G401.6 (cell line): ENCODE results near the gene ARHGEF28.

Source experiments
- FAIRE-seq: peaks from 2 replicates; lab custom pipeline; 2012; peaks lifted over from hg19 to GRCh38; lab: Jason Lieb, UNC

The ARHGEF28 gene

GRCh38 chr5:73786043-73786831 lies 160.2 kb downstream of the ARHGEF28 start:
- FAIRE-seq, result no peak

DNA sequence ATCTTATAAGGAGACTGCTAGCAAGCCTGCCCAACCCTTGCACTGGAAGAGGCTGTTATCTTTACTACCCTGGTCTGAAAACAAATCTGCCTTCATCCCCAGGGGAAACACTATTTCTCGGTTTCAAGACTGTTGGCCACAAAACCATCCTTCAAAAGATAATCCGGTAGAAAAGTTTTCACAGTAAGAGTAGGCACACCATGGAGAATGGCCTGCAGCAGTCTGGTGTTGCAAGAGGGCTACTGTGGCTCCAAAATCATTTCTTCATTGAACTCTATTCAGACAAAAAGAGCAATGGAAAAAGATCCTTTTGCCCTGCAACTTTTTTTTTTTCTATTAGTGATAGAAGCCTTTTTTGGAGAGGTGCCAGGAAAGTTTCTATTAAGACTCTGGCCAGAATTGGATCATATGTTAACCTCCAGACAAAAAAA lies 163.9 kb downstream of the ARHGEF28 start:
- no peak for FAIRE-seq

GRCh38 chr5:73791389-73791788 lies 165.4 kb downstream of the ARHGEF28 start:
- FAIRE-seq, result no peak

GRCh38 chr5:73792687-73793320 lies 166.8 kb downstream of the ARHGEF28 start:
- peak; percentile 51 for FAIRE-seq

DNA sequence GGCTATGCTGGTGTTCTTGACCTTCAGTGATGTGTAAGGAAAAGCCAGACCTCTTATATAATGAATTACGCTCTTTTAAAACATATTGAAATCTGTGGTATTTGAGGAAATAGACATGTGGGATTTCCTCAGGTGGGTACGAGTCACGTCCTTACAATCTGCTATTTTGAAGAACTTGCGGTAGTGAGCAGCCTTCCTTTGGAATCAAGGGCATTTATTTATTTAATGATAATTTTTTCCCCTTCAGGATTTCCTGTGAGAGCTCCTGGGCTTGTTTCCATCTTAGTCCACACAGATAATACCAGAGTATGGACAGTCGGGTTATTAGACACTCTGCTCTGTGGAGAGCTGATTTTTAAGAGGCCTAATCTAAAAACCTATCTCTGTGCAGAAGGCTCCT lies 167.9 kb downstream of the ARHGEF28 start:
- no peak for FAIRE-seq

DNA sequence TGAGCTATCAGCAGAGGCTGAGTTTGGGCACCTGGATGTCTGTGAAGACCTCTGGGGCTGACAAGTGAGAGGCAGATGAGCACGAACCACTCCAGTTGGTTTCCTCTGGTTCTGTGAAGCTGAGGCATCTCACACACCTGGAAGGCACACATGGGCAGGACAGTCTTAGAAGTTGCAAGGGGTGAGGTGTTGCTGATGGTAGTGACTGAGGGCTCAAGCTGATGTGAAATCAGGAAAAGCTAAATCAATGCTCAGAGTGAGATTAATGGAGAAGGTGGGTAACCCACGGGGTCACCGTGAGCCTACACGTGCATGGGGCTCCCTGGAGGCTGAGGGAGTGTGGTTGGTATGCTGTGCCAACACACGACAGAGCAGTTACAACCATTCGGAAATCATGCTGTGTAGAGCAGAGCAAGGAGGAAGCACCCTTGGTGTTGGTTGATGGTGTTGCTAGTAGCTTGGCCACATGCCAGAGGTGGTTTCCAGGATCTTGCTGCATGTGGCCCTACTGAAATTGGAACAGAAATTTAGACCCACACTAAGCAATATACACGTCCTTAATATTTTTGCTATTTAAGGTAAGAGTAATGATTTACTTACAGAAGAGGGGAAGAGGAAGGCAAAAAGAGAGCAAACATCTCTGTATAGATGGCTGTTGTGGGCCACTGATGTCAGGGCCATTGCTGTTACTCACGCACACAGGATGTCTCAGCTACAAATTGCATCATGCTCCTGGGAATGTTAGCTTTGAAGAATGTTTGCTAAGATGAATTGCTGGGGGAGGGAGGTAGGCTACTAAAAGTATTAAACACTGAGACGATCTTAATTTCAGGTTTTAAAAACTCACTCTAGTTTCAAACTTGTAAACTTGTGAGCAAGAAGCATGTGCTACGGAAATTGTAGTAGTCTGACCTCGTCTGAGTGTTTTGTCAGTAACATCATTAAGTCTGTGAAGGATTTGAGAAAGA lies 170.5 kb downstream of the ARHGEF28 start:
- no peak for FAIRE-seq

GRCh38 chr5:73797132-73797510 lies 171.1 kb downstream of the ARHGEF28 start:
- FAIRE-seq, result no peak

GRCh38 chr5:73799401-73799972 lies 173.5 kb downstream of the ARHGEF28 start:
- FAIRE-seq, result no peak

DNA sequence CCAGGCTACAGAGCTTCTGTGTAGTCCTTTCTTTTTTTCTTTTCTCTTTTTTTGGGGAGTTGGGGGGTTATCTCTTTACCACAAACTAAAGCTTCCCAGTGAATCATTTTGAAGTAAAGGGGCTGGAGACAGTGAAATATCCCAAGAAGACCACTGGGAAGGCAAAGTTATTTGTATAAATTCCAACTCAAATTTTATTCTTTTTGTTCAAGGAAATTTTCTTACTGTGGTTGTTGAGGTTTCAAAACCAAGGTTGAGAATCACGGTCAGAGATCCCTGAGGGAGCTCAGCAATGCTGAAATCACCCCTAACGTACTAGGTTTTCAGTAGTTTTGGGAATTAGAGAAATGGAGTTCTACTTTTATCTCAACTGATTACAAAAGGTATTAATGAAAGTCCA lies 175.7 kb downstream of the ARHGEF28 start:
- FAIRE-seq, result no peak

DNA sequence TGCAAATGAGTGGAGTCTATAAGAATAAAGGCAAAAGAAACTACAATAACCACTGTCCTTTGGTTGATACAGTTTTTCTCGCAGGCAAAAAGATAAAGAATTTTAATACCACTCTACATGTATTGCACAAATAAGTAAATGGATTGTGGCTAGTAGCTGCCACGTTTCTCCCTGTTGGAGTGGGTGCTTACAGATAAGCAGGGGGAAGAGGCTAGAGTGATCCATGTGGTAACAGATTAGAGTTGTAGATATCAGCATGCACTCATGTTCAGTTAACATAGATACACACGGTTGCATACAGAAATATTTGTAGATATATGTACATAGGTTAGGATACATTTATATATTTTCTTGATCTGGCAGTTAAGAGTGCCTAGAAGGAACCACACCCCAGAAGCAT lies 179.5 kb downstream of the ARHGEF28 start:
- no peak for FAIRE-seq

GRCh38 chr5:73808911-73809310 lies 182.9 kb downstream of the ARHGEF28 start:
- no peak for FAIRE-seq

DNA sequence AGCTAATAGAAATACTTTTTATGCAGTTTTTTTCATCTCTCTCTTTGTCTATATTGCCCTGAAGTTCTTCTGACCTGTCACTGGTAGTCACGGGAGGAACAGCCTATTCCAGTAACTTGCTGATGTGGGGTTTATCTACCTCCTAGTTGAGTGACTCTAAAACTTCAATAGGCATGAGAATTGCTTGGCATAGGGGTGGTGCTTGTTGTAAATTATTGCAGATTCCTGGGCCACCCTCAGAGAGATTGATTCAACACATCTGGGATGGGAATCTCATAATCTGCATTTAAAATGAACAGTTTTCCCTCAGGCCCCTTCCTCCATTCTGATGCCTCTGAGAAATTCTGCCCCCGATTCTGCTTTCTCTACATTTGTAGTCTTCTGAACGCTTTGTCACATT lies 184.4 kb downstream of the ARHGEF28 start:
- no peak for FAIRE-seq

DNA sequence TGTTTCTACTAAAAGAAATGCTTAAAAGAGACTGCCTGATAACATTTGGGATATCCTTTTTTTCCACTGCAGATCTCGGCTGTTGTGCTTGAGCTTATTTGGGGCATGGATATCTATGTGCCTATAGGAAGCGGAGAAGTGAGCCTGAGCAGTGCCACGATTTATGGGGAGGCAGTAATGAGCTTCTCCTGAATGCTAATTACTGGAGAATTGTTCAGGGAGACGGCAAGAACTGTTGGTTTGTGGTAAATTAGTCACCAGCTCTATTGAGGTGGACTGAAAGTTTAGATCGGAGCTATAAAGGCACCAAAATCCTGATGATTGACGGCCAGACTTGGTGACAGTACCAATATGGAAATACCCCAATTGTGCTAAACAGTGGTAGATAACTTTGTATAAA lies 186.5 kb downstream of the ARHGEF28 start:
- no peak for FAIRE-seq

DNA sequence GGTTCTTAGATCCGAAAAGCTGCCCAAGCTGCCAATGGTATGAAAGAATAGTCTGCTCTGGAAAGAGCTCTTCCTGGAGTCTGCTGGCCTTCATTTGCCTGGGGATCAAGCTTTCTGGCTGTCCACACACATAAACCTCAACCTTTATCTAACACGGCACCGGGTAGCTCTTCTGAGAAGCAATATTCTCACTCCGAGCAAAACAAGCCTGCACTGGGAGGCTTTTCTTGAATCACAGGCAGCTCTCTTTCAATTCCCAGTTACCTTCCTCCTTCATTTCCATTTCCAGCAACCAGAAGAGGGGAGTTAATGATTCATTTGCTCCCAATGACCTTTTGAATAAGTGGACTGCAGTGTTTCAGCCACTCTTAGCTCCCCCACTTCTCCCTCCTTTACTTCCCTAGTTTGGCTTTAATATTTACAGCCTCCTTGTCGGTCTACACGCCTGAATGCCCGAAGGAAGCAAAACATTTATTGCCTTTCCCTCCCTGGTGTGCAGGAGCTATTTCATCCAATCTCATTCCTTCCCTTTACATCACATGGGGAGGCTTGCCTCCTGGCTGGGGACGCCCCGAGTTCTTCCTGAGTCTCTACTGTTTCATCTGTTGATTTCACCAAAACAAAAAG lies 187.1 kb downstream of the ARHGEF28 start:
- no peak for FAIRE-seq

DNA sequence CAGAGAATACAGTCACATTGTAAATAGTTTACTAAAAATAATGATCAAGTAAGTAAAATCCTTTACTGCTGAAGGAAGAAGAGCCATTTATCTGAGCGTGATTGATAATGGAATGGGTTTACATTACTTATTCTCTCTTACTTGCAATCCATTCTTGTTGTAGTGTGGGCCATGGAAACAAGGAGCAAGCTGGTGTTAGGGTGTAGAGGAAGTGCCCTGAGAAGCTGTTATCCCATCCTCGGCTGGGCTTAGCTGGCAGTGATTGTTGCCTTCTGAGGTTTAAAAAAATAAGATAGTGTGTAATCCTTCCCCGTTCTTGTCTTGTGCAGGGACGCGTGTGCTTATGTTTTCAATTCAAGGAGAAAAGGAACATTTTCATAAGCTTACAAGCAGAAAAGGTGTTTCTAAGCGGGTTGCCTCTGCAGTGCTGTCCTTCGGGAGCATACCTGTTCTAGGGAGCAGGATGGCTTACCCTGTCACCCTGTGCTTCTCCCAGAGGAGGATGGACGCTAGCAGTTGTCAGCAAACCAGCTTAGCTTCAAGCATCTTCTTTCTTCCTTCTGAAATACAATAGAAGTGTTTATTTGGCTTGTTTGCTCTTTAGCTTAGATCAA lies 188.3 kb downstream of the ARHGEF28 start:
- no peak for FAIRE-seq

DNA sequence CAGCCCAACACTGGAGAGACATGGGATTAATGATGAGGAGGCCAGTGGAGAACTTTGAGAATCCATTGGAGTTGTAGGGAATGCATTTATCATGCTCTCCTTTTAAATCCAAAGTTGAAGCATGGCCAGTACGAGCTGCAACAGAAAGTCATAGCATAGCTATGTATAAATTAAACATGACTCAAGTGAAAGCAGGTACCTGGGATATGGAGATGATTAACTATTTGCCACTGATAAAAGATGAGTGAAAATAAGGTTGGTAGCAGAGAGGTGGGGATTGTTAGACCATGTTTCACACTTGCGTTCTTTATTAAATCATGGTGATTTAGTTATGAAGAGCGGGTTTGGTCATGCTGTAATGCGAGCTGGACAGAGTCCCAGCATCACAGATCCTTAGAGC lies 189.6 kb downstream of the ARHGEF28 start:
- no peak for FAIRE-seq

DNA sequence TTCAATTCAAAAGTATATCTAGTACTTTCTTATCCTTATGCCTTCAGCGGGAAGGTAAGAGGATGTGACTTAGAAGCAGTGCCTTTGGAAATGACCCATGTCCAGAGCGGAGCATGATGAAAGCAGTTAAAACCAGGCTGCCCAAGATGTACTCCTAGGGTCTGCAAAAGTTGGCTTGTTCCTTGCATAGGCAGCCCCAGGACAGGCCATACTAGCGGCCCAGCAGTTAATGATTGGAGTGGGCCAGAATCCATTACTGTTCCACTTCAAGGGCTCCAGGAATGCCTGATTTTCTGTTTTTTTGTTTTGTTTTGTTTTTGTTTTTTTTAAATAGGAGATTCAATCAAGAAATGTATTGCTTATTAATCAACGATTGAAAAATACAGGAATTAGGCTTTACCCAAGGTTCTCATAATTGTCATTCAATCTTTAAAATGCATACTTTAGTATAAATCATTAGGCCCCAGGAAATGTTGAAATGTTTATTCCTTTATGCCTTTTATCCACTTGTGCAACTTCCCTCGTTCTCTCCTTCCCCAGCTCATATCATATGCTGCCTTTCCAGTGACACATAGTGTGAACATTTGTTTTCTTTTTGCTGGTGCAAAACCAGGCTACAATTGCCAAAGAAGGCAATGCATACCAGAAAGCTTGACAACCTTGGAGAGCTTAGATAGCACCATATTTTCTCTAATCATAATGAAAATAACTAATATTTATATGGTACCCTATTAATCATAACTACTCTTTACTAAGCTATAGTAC lies 190.8 kb downstream of the ARHGEF28 start:
- no peak for FAIRE-seq

- no peak for FAIRE-seq
Observed at GRCh38 chr5:73818357-73818756, 192.4 kb downstream of the ARHGEF28 start.

DNA sequence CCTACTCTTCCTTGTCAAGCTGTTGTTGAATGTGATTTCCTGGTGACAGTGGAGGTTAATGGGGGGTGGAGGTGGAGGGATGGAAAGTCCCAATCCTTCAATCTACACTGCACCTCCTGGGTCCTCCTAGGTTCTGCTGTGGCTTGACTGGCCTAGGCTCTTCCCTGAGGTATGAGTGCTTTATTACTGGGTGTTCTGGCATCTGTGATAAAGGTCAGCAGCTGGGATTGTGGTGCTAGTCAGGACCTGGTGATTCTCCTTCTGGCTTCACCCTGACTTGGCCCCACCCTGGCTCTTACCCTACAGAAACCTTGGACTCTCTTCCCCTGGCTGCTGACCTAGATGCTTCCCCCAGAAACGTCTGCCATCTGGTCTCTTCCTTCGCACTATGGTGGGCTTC lies 194.3 kb downstream of the ARHGEF28 start:
- no peak for FAIRE-seq

- no peak for FAIRE-seq
Observed at GRCh38 chr5:73821003-73821402, 195.0 kb downstream of the ARHGEF28 start.
